GM18873 (cell line): ENCODE results near the gene OTOS.

ENCODE experiments used
- ATAC-seq: cut with Tn5 transposase; IDR thresholded peaks from one replicate; pipeline ENCODE4 v1.9.1; 2021; ENCODE audit warnings: mild to moderate bottlenecking, moderate library complexity, moderate number of reproducible peaks; ENCODE audit not compliant: unreplicated experiment, low FRiP score

OTOS gene

GRCh38 chr2:240155048-240155744, 14.7 kb upstream of the OTOS start:
- ATAC-seq: no peak

DNA sequence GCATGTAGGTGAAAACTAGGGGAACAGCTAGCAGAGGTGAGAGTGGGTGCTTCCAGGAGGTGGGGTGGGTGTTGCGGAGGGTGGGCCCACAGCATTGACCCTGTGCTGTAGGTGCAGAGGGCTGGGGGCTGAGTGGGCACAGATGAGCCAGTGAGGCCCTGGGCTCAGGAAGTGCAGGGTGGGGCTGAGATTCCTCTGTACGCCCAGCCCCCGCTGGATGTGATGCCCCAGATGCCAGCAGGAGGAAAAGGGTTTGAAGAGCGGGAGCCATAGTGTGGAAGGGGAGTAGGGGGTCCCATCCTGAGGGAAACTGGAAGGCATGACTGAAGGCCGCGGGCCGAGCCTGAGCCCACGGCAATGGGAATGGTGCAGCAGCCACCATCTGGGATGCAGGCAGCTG, 14.1 kb upstream of the OTOS start:
- ATAC-seq: no peak

- no peak for ATAC-seq
Measured at GRCh38 chr2:240153418-240153817, 13.0 kb upstream of the OTOS start.

GRCh38 chr2:240151477-240152031, 11.1 kb upstream of the OTOS start:
- ATAC-seq: no peak

DNA sequence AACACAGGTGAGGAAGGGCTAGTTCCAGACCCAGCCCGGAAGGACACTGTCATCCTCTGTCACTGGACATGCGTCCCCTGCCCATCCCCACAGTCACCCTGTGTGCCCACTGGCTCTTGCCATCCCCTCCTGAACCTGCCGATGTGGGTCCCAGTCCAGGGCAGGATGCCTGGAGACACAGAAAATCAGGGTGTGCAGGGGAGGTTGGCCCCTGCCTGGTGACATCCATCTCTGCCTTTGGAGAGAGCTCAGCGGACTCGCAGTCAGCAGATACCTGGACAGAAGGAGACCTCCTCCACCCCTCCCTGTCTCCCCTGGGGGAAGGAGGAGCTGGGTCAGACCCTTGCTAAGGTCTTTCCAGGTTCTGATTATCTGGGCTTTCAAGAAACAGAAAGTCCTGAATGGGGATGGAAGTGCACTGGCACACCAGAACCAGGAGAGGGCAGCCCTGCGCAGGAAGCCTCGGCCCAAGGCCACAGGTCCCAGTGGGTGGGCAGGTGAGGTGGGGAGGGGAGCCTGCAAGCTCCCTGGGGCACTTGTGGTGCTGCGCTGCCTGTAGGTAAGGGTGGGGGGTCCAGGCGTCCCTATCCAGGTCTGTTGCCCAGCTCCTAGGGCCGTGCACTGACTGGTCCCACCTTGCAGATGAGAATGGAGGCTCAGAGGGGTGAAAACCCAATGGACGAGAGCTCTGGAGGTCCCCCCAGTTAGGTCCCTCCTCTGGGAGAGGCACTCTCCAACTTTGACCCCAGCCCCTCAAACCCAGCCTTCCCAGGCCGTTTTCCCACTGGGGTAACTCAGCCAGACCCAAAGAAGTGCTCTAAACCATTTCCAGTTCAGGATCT, 9.7 kb upstream of the OTOS start:
- ATAC-seq: no peak

- ATAC-seq: no peak
Measured at GRCh38 chr2:240147911-240148587, 7.6 kb upstream of the OTOS start.

- no peak for ATAC-seq
Measured at GRCh38 chr2:240147382-240147781, 6.9 kb upstream of the OTOS start.

GRCh38 chr2:240146627-240147278, 6.3 kb upstream of the OTOS start:
- no peak for ATAC-seq

- no peak for ATAC-seq
Measured at GRCh38 chr2:240146141-240146561, 5.7 kb upstream of the OTOS start.

GRCh38 chr2:240145461-240145860, 5.0 kb upstream of the OTOS start:
- no peak for ATAC-seq

DNA sequence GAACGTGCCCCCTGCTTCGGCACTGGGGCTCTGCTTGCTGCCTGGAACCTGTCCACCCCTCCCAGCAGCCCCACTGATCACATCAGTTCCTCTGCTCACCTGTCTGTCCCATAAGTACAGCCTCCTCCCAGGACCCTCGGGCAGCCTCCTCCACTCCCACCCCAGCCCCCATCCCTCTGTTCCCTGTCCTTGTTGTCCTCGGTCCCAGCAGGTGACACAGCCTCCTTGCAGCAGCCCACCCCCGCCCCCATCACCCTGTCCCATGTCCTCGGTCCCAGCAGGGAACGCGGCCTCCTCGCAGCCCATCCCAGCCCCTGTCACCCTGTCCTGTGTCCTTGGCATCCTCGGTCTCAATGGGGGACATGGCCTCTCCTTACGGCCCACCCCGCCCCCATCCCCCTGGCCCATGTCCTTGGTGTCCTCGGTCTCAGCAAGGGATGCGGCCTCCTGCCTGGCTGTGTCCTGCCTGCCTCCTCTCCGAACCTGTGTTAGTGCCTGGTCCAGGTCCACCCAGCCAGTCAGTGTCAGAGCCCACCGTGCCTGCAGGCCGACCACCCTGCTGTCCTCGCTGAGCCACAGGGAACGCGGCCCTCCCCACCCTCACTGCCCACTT, 4.3 kb upstream of the OTOS start:
- ATAC-seq: no peak

GRCh38 chr2:240143801-240144648, 3.6 kb upstream of the OTOS start:
- no peak for ATAC-seq

GRCh38 chr2:240143276-240143675, 2.8 kb upstream of the OTOS start:
- ATAC-seq: no peak

- ATAC-seq: no peak
Measured at GRCh38 chr2:240142859-240143258, 2.4 kb upstream of the OTOS start.

GRCh38 chr2:240142256-240142775, 1.9 kb upstream of the OTOS start:
- ATAC-seq: no peak

DNA sequence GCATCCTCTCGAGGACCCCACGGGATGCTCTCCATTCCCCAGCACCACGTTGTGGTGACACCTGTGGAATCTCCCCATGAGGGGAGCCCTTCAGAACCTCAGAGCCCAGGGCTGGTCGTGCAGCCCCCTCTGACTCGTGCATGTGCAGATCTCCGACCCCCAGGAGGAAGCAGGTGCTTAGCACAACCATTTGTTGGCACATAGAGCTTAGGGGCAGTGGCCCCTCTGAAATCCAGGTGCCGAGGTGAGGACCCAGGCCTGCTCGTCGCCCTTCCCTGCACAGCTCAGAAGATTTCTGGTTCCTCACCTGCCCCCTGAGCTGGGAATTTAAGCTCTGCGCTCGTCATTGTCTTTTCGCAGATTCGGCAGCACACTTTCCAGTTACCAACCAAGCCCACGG, 1.3 kb upstream of the OTOS start:
- no peak for ATAC-seq

DNA sequence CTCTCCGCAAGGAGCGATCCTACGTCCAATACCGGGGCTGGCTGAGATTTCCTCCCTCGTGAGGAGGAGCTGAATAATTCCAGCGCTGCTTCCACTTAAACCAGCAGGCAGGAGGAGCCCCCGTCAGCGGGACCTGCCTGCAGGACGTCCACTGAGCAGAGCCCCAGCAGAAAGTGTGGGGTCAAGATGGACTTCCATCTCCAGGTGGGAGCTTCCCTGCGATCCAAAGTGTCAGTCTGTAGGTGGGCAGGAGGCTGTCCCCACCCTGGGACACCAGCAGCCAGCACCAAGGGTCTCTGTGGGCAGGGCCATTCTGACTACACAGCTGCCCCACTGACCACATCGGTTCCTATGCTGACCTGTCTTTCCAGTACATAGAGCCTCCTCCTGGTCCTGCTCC, 462 bp upstream of the OTOS start:
- no peak for ATAC-seq

- ATAC-seq: no peak
Measured at GRCh38 chr2:240139666-240140393, 628 bp downstream of the OTOS start.
